GM23338 (cell line): ENCODE results near the gene BCL11B. TPM values are rescaled to one million over a fixed set of nuclear protein-coding genes. Genes with fewer than 3 reads are reported as not detected.

ENCODE experiments used
- ATAC-seq: fragments of 200-7000 bp; cut with Tn5 transposase; 3 replicates; pipeline ENCODE4 v1.9.1; 2020
- DNase-seq: peaks from one replicate; pipeline ENCODE4 v3.0.0-alpha.2; 2015; ENCODE audit warnings: low spot score
- H2AFZ ChIP-seq: fragments of 200-600 bp; sonication (generic); 2 replicates; pipeline ENCODE4 v1.8.0; 2016; ENCODE audit warnings: antibody characterized with exemption, mild to moderate bottlenecking, moderate library complexity
- H3F3A ChIP-seq: fragments of 200-600 bp; sonication (generic); replicated peaks from 2 replicates; pipeline ENCODE4 v1.8.0; 2017; ENCODE audit warnings: antibody characterized with exemption, mixed run types, low read depth
- H3K27ac ChIP-seq: fragments of 200-600 bp; sonication (generic); 2 replicates; pipeline ENCODE4 v1.6.1; 2016; ENCODE audit warnings: low read depth
- H3K27me3 ChIP-seq: fragments of 200-600 bp; sonication (generic); 2 replicates; pipeline ENCODE4 v1.8.0; 2016; ENCODE audit warnings: mild to moderate bottlenecking, mixed run types, moderate library complexity; ENCODE audit not compliant: insufficient read depth
- H3K36me3 ChIP-seq: fragments of 200-600 bp; sonication (generic); 2 replicates; pipeline ENCODE4 v1.8.0; 2016; ENCODE audit warnings: mild to moderate bottlenecking; ENCODE audit not compliant: insufficient read depth
- H3K4me1 ChIP-seq: fragments of 200-600 bp; sonication (generic); 2 replicates; pipeline ENCODE4 v1.8.0; 2016; ENCODE audit warnings: mild to moderate bottlenecking, moderate library complexity; ENCODE audit not compliant: insufficient read depth
- H3K4me2 ChIP-seq: fragments of 200-600 bp; sonication (generic); 2 replicates; pipeline ENCODE4 v1.7.1; 2017; ENCODE audit warnings: mixed run types
- H3K4me3 ChIP-seq: fragments of 200-600 bp; sonication (generic); 2 replicates; pipeline ENCODE4 v1.6.1; 2016; ENCODE audit warnings: mixed run types
- H3K79me2 ChIP-seq: fragments of 200-600 bp; sonication (generic); replicated peaks from 2 replicates; pipeline ENCODE4 v1.8.0; 2017; ENCODE audit warnings: mild to moderate bottlenecking; ENCODE audit not compliant: insufficient read depth
- H3K9me2 ChIP-seq: fragments of 200-600 bp; sonication (generic); 2 replicates; pipeline ENCODE4 v1.8.0; 2017; ENCODE audit not compliant: insufficient read depth
- H4K20me1 ChIP-seq: fragments of 200-600 bp; sonication (generic); replicated peaks from 2 replicates; pipeline ENCODE4 v1.8.0; 2017; ENCODE audit warnings: mild to moderate bottlenecking; ENCODE audit not compliant: insufficient read depth
- H3K27ac Mint-ChIP-seq: 2 replicates; pipeline ENCODE4 v1.8.0; 2020; ENCODE audit warnings: inconsistent platforms, mild to moderate bottlenecking, moderate library complexity, mixed read lengths
- H3K27me3 Mint-ChIP-seq: 3 replicates; pipeline ENCODE4 v1.8.0; 2022; ENCODE audit warnings: low read depth, mild to moderate bottlenecking, moderate library complexity, mixed read lengths, inconsistent platforms; ENCODE audit not compliant: insufficient read depth, poor library complexity
- H3K36me3 Mint-ChIP-seq: 3 replicates; pipeline ENCODE4 v1.8.0; 2021; ENCODE audit warnings: low read depth, mild to moderate bottlenecking, inconsistent platforms, moderate library complexity, mixed read lengths
- H3K4me1 Mint-ChIP-seq: 3 replicates; pipeline ENCODE4 v1.8.0; 2020; ENCODE audit warnings: mild to moderate bottlenecking, inconsistent platforms, mixed read lengths
- H3K4me3 Mint-ChIP-seq: 3 replicates; pipeline ENCODE4 v1.8.0; 2021; ENCODE audit warnings: moderate library complexity, mild to moderate bottlenecking, inconsistent platforms, mixed read lengths
- H3K9me3 Mint-ChIP-seq: 3 replicates; pipeline ENCODE4 v1.8.0; 2020; ENCODE audit warnings: moderate library complexity, mild to moderate bottlenecking, inconsistent platforms, mixed read lengths
- CTCF ChIP-seq, 2 experiments: fragments of 200-600 bp in 1 of 2; sonication (generic) in 1 of 2; conservative IDR thresholded peaks; 2 replicates each; pipeline versions ENCODE4 v1.5.1 to v1.6.1; 2016 to 2017; ENCODE audit warnings: antibody characterized with exemption in 2 of 2, low read depth in 2 of 2, mild to moderate bottlenecking in 2 of 2, moderate library complexity in 1 of 2
- EZH2 ChIP-seq: fragments of 200-600 bp; sonication (generic); IDR thresholded peaks from one replicate; pipeline ENCODE4 v1.8.0; 2017; ENCODE audit warnings: antibody characterized with exemption, mild to moderate bottlenecking, low read depth; ENCODE audit not compliant: unreplicated experiment
- NANOG ChIP-seq: IDR thresholded peaks from 2 replicates; pipeline ENCODE4 v1.6.1; 2016; ENCODE audit warnings: antibody characterized with exemption, borderline replicate concordance
- POLR2AphosphoS5 ChIP-seq: IDR thresholded peaks from 2 replicates; pipeline ENCODE4 v1.6.1; 2016; ENCODE audit warnings: antibody characterized with exemption, low read depth
- REST ChIP-seq: IDR thresholded peaks from one replicate; pipeline ENCODE4 v1.6.1; 2018; ENCODE audit warnings: antibody characterized with exemption; ENCODE audit not compliant: unreplicated experiment
- ZNF114 ChIP-seq: fragments of 250-450 bp; sonication (Bioruptor Pico); IDR thresholded peaks from 2 replicates; pipeline ENCODE4 v1.5.0; 2020; ENCODE audit warnings: mild to moderate bottlenecking, moderate library complexity
- ZNF462 ChIP-seq: fragments of 250-450 bp; sonication (Bioruptor Pico); IDR thresholded peaks from 2 replicates; pipeline ENCODE4 v1.5.0; 2020; ENCODE audit warnings: mild to moderate bottlenecking, moderate library complexity
- polyA plus RNA-seq: library from polyadenylated mRNA; unstranded; fragments of >200 nt; fragmentation: Nextera tagmentation; extraction: Ambion mirVana; gene quantifications from 2 replicates; pipeline ENCODE4 v1.2.1, GENCODE V29; 2016
- total RNA-seq: library from RNA; depleted of rRNA; stranded (reverse); fragments of >200 nt; shearing (Covaris generic); gene quantifications from 2 replicates; pipeline ENCODE4 v1.2.3, GENCODE V29; 2014

The BCL11B gene
- total and polyA plus RNA-seq, 2 experiments from 2014 or later = 2.4 to 6.7 TPM

DNA sequence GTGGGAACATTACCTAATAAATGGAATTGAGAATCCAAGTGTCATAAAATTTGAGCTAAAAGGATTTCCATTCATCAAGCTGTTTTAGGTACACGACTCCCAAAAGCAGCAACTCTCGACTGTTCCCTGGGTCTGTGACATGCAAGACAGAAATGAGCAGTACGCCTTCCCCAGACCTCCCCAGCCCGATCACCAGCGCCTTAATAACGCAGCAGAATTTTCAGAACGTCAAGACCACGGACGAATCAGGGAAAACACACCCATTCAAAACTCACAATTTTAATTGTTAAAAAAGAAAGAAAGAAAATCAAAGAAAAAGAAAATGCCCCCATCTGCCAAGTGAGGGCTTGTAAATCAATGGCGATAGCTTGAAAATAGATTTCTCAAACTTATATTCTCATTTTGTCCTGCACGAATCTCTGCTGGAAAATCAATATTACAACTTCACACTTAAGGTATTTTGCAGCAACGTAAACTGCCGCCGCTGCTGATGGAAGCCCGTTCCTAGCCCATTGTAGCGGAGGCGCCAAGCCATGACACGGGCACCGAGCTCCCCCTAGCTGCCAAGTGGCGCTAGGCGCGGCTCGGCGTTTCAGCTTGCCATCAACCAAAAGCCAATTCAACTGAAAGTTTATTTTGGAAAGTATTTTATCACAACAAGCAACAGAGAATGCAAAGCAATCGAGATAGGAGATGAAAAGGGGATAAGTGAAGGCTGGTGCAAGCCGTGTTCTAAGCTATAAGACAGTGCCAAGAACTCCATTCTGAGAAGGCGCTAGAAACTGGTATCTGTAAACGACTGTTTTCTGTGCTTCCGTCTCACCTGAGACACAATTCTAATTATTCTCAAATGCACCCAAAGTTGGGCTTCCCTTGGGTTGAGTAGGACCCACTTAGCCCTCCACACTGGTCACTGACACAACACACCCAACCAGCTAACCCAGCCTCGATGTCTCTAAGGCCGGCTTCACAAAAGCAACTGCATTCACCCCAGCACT lies 5.5 kb downstream of the BCL11B start:
- H3F3A ChIP-seq = peaks cover 5% of the 10 kb centered on the region; the same call in 1 of the 2 replicates
- DNase-seq (peak; percentile 88), ATAC-seq (peak; percentile 10; the same call in 1 of the 3 replicates)
- Mint-ChIP-seq H3K36me3 (no peaks in the 10 kb centered on the region; the same call in 2 of the 3 replicates), H3K4me1 (peaks cover 70% of the 10 kb centered on the region), H3K9me3 (peaks cover 2% of the 10 kb centered on the region; the same call in 2 of the 3 replicates), H3K27ac (no peak overlapping the region), H3K27me3 (peaks cover 20% of the 10 kb centered on the region), H3K4me3 (peak overlapping the region; percentile 57)
- peak overlapping the region; percentile 32 for H3K4me3 ChIP-seq
- H3K79me2 ChIP-seq = peaks cover 88% of the 10 kb centered on the region
- H4K20me1 ChIP-seq = 0 out of 2 replicates have a peak, but pooled peaks cover 8% of the 10 kb centered on the region
- no peak overlapping the region for H2AFZ ChIP-seq
- H3K4me2 ChIP-seq = peak overlapping the region; percentile 62
- no peak overlapping the region for H3K27ac ChIP-seq
- H3K4me1 ChIP-seq = peaks cover 71% of the 10 kb centered on the region
- no peaks in the 10 kb centered on the region for H3K9me2 ChIP-seq
- no peaks in the 10 kb centered on the region for H3K36me3 ChIP-seq
- peaks cover 4% of the 10 kb centered on the region; the same call in 1 of the 2 replicates for H3K27me3 ChIP-seq
- no peak for TF ChIP-seq REST
- TF ChIP-seq NANOG = peak; percentile 6; the same call in 1 of the 2 replicates
- peak; percentile 96 to 100 for TF ChIP-seq CTCF (conservative IDR thresholded peaks at IDR 0.05; ENCODE audit: low read depth in 2 of 2)

DNA sequence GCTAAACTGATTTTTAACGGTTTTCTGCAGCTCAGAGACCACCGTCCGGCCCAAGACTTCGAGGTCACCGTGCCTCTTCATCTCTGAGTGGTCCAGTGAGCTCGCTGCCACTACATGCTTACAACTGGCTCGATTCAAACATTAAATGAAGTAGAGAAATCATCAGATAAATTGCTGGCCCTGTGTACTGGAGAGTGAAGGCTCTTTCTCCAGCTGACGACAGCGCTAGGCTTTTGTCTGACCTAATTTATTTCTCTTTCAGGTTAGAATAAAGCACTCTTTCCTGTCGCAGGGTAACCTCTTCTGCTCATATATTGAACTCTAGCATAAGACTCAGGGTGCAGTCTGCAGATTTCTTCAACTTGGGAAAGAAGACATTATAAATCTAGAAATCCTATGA lies 6.4 kb downstream of the BCL11B start:
- Mint-ChIP-seq H3K4me1 (peaks cover 79% of the 10 kb centered on the region), H3K36me3 (no peaks in the 10 kb centered on the region; the same call in 2 of the 3 replicates), H3K9me3 (no peaks in the 10 kb centered on the region), H3K27me3 (peaks cover 17% of the 10 kb centered on the region), H3K27ac (no peak overlapping the region), H3K4me3 (no peak overlapping the region)
- DNase-seq = no peak
- Histone ChIP-seq H3K4me2 (0 out of 2 replicates have a peak overlapping the region, but pooled peaks have one; percentile 62), H3K27me3 (peaks cover 4% of the 10 kb centered on the region; the same call in 1 of the 2 replicates), H4K20me1 (0 out of 2 replicates have a peak, but pooled peaks cover 8% of the 10 kb centered on the region), H3F3A (peaks cover 7% of the 10 kb centered on the region; the same call in 1 of the 2 replicates), H3K9me2 (no peaks in the 10 kb centered on the region), H3K4me3 (no peak overlapping the region), H3K4me1 (peaks cover 80% of the 10 kb centered on the region), H3K36me3 (no peaks in the 10 kb centered on the region), H3K27ac (no peak overlapping the region), H2AFZ (no peak overlapping the region), H3K79me2 (peaks cover 94% of the 10 kb centered on the region)
- ATAC-seq = no peak
- TF ChIP-seq POLR2AphosphoS5 (no peak), ZNF462 (no peak), EZH2 (no peak), ZNF114 (CRISPR knock-in tag) (no peak)
